Activated CD4-positive, alpha-beta T cell treated with anti-CD3 and anti-CD28 coated beads, Interleukin-2, amount 50 U/mL, for 16 hours (primary cell): ENCODE measurements around the gene ABCA7.
A peak's percentile ranks its signal among the peaks of the same experiment; 100 is the strongest.

Experiments
- DNase-seq: peaks from one replicate; pipeline ENCODE4 v3.0.0-alpha.2; 2020

The ABCA7 gene

GRCh38 chr19:1089126-1089771 is 49.3 kb downstream of the ABCA7 start:
- no peak for DNase-seq

- no peak for DNase-seq
These were observed 50.0 kb downstream of the ABCA7 start for GRCh38 chr19:1089891-1090290.

- no peak for DNase-seq
These were observed 51.0 kb downstream of the ABCA7 start for GRCh38 chr19:1090731-1091543.

GRCh38 chr19:1091544-1092175 is 51.8 kb downstream of the ABCA7 start:
- DNase-seq: no peak

GRCh38 chr19:1093330-1093729 is 53.4 kb downstream of the ABCA7 start:
- no peak for DNase-seq

- DNase-seq: no peak
These were observed 54.1 kb downstream of the ABCA7 start for GRCh38 chr19:1093811-1094553.

- no peak for DNase-seq
These were observed 54.7 kb downstream of the ABCA7 start for GRCh38 chr19:1094655-1094977.

GRCh38 chr19:1094978-1095701 is 55.2 kb downstream of the ABCA7 start, which contains the start of gene POLR2E:
Gene POLR2E (minus strand): TSS chr19:1095375. CDS start chr19:1095315, 60 bp downstream.
- peak; percentile 98 for DNase-seq

GRCh38 chr19:1097810-1098176 is 57.9 kb downstream of the ABCA7 start:
- no peak for DNase-seq

GRCh38 chr19:1098177-1099051 is 58.5 kb downstream of the ABCA7 start:
- DNase-seq: no peak

GRCh38 chr19:1101337-1101698 is 61.4 kb downstream of the ABCA7 start:
- DNase-seq: no peak

GRCh38 chr19:1102407-1103131 is 62.7 kb downstream of the ABCA7 start:
- peak; percentile 88 for DNase-seq

GRCh38 chr19:1103132-1103707 is 63.3 kb downstream of the ABCA7 start:
- no peak for DNase-seq

GRCh38 chr19:1103708-1104310 is 63.9 kb downstream of the ABCA7 start, which contains the start of gene GPX4:
Gene GPX4 (plus strand): TSS chr19:1103994. CDS start chr19:1104044, 50 bp downstream.
- DNase-seq: peak; percentile 99

GRCh38 chr19:1104311-1105007 is 64.6 kb downstream of the ABCA7 start:
- DNase-seq: peak; percentile 63

- no peak for DNase-seq
These were observed 65.3 kb downstream of the ABCA7 start for GRCh38 chr19:1105008-1105872.

- no peak for DNase-seq
These were observed 66.2 kb downstream of the ABCA7 start for GRCh38 chr19:1105873-1106840.
